K562 (cell line): ENCODE results near the gene FOXN1. TPM values are rescaled to one million over a fixed set of nuclear protein-coding genes. Genes with fewer than 3 reads are reported as not detected.

ENCODE experiments used
- CBFB ChIP-seq: sonication (generic); formaldehyde crosslinking; IDR thresholded peaks from 2 replicates; pipeline ENCODE4 v1.4.0; 2020; ENCODE audit warnings: mild to moderate bottlenecking, missing genetic modification reagents
- CEBPB ChIP-seq: fragments of 450-650 bp; IDR thresholded peaks from 2 replicates; pipeline ENCODE4 v1.6.1; 2016; ENCODE audit warnings: missing genetic modification characterization, missing compliant biosample characterization
- ELF2 ChIP-seq: fragments of 250-450 bp; sonication (Bioruptor Pico); IDR thresholded peaks from 2 replicates; pipeline ENCODE4 v1.5.0; 2021; ENCODE audit warnings: mild to moderate bottlenecking
- POLR2AphosphoS2 ChIP-seq: IDR thresholded peaks from 2 replicates; pipeline ENCODE4 v1.6.1; 2012; ENCODE audit warnings: low read length, improper control_type of control experiment
- PURB ChIP-seq: sonication (generic); formaldehyde crosslinking; IDR thresholded peaks from 2 replicates; pipeline ENCODE4 v1.9.0; 2021; ENCODE audit warnings: low read depth, mild to moderate bottlenecking, missing genetic modification reagents
- SMAD3 ChIP-seq: fragments of 450-650 bp; formaldehyde crosslinking; conservative IDR thresholded peaks from 2 replicates; pipeline ENCODE4 v1.4.0; 2020; ENCODE audit warnings: mild to moderate bottlenecking
- SP1 ChIP-seq: sonication (generic); formaldehyde crosslinking; IDR thresholded peaks from 2 replicates; pipeline ENCODE4 v1.8.1; 2022; ENCODE audit warnings: mild to moderate bottlenecking, missing genetic modification reagents
- ZNF316 ChIP-seq: fragments of 450-650 bp; IDR thresholded peaks from 2 replicates; pipeline ENCODE4 v1.6.1; 2016
- ZNF780A ChIP-seq: fragments of 250-450 bp; sonication (Bioruptor Pico); IDR thresholded peaks from 2 replicates; pipeline ENCODE4 v1.5.0; 2021; ENCODE audit warnings: mild to moderate bottlenecking
- polyA plus RNA-seq, 8 experiments: library from polyadenylated mRNA; depleted of rRNA in 4 of 8; stranded (reverse) in 5 of 8; unstranded in 3 of 8; fragments of >200 nt; fragmentation: Nextera tagmentation in 2 of 8; fragmentation: Illumina TruSeq in 1 of 8; extraction: Ambion mirVana in 2 of 8; extraction: Trizol in 1 of 8; gene quantifications; 2 replicates each; pipeline versions ENCODE4 v1.2.1 to v1.2.3, GENCODE V29; 2011 to 2014; ENCODE audit warnings: inconsistent platforms in 1 of 8, missing spikeins in 1 of 8
- total RNA-seq, 7 experiments: library from RNA; depleted of rRNA in 6 of 7; stranded (reverse); fragments of >200 nt in 6 of 7; fragmentation: Illumina TruSeq in 2 of 7; extraction: Trizol in 2 of 7; gene quantifications; 2 replicates each; pipeline versions ENCODE4 v1.2.1 to v1.2.3, GENCODE V29; 2011 to 2021; ENCODE audit warnings: low replicate concordance in 1 of 7
- TF ChIP-seq, protein P1 (sequence below), 2 experiments: fragments of 250-450 bp in 1 of 2; fragments of 450-650 bp in 1 of 2; sonication (Bioruptor Pico) in 1 of 2; IDR thresholded peaks; 2 replicates each; pipeline versions ENCODE4 v1.6.1 to v1.8.0; 2016 to 2021; ENCODE audit warnings: mild to moderate bottlenecking in 2 of 2, moderate library complexity in 2 of 2, missing compliant biosample characterization in 1 of 2, missing genetic modification characterization in 1 of 2
- TF ChIP-seq, protein P2 (sequence below): fragments of 200-600 bp; sonication (generic); IDR thresholded peaks from one replicate; pipeline ENCODE4 v1.6.1; 2012; ENCODE audit warnings: mild to moderate bottlenecking, low read depth, low read length, inconsistent platforms

The FOXN1 gene
- total and polyA plus RNA-seq, 9 of the 15 experiments (the other 6 are each of a cell fraction or from before 2014, with no cell fraction given) = not detected

DNA sequence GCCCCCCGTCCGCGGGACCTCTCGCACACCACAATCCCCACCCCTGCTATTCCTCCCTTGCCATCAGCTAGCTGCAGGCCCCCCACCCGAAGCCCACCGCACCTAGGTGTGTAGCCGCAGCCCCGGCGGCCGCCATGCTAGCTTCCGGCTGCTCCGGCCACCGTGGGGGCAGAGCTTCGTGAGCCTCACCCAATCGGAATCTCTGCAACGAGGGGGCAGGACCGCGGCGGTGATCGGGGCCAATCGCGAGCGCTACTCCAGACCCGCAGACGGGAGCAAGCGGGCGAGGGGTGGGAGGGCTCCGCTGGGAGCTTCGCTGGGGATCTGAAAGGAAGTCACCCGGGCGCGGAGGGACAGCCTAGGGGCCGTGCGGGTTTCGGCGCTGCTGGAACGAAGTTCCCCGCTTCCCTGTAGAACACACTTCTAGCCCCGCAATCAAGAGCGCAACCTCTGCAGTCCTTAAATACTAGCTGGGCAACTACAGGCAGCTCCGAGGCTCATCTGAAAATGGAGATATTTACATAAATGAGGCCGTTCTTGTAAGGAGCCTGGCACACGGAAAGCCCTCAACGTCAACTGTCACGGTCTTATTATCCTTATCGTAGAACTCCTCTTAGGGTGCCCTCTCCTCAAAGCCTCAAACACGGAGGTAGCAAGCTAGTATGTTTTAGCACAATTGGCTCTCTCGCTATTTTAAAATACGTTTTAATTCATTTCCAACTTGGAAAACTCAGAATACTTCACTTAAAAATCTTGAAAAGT is 65.4 kb downstream of the FOXN1 start, which contains the start of gene PIGS (continued):
- TF ChIP-seq CEBPB (tag) = no peak
- no peak for TF ChIP-seq POLR2AphosphoS2
- no peak for TF ChIP-seq SMAD3 (CRISPR knock-in tag)
- TF ChIP-seq CBFB (CRISPR knock-in tag) = no peak
- TF ChIP-seq ZNF780A (CRISPR knock-in tag) = no peak
- TF ChIP-seq ZNF316 = no peak
- TF ChIP-seq, protein P1, sequence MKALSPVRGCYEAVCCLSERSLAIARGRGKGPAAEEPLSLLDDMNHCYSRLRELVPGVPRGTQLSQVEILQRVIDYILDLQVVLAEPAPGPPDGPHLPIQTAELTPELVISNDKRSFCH (CRISPR knock-in tag; IDR thresholded peaks at IDR 0.05) = no peak
- TF ChIP-seq, protein P1 (tag; IDR thresholded peaks at IDR 0.05) = no peak
- TF ChIP-seq SP1 = 0 out of 2 replicates have a peak, but pooled peaks have one; percentile 5
- no peak for TF ChIP-seq PURB (CRISPR knock-in tag)
- TF ChIP-seq, protein P2, sequence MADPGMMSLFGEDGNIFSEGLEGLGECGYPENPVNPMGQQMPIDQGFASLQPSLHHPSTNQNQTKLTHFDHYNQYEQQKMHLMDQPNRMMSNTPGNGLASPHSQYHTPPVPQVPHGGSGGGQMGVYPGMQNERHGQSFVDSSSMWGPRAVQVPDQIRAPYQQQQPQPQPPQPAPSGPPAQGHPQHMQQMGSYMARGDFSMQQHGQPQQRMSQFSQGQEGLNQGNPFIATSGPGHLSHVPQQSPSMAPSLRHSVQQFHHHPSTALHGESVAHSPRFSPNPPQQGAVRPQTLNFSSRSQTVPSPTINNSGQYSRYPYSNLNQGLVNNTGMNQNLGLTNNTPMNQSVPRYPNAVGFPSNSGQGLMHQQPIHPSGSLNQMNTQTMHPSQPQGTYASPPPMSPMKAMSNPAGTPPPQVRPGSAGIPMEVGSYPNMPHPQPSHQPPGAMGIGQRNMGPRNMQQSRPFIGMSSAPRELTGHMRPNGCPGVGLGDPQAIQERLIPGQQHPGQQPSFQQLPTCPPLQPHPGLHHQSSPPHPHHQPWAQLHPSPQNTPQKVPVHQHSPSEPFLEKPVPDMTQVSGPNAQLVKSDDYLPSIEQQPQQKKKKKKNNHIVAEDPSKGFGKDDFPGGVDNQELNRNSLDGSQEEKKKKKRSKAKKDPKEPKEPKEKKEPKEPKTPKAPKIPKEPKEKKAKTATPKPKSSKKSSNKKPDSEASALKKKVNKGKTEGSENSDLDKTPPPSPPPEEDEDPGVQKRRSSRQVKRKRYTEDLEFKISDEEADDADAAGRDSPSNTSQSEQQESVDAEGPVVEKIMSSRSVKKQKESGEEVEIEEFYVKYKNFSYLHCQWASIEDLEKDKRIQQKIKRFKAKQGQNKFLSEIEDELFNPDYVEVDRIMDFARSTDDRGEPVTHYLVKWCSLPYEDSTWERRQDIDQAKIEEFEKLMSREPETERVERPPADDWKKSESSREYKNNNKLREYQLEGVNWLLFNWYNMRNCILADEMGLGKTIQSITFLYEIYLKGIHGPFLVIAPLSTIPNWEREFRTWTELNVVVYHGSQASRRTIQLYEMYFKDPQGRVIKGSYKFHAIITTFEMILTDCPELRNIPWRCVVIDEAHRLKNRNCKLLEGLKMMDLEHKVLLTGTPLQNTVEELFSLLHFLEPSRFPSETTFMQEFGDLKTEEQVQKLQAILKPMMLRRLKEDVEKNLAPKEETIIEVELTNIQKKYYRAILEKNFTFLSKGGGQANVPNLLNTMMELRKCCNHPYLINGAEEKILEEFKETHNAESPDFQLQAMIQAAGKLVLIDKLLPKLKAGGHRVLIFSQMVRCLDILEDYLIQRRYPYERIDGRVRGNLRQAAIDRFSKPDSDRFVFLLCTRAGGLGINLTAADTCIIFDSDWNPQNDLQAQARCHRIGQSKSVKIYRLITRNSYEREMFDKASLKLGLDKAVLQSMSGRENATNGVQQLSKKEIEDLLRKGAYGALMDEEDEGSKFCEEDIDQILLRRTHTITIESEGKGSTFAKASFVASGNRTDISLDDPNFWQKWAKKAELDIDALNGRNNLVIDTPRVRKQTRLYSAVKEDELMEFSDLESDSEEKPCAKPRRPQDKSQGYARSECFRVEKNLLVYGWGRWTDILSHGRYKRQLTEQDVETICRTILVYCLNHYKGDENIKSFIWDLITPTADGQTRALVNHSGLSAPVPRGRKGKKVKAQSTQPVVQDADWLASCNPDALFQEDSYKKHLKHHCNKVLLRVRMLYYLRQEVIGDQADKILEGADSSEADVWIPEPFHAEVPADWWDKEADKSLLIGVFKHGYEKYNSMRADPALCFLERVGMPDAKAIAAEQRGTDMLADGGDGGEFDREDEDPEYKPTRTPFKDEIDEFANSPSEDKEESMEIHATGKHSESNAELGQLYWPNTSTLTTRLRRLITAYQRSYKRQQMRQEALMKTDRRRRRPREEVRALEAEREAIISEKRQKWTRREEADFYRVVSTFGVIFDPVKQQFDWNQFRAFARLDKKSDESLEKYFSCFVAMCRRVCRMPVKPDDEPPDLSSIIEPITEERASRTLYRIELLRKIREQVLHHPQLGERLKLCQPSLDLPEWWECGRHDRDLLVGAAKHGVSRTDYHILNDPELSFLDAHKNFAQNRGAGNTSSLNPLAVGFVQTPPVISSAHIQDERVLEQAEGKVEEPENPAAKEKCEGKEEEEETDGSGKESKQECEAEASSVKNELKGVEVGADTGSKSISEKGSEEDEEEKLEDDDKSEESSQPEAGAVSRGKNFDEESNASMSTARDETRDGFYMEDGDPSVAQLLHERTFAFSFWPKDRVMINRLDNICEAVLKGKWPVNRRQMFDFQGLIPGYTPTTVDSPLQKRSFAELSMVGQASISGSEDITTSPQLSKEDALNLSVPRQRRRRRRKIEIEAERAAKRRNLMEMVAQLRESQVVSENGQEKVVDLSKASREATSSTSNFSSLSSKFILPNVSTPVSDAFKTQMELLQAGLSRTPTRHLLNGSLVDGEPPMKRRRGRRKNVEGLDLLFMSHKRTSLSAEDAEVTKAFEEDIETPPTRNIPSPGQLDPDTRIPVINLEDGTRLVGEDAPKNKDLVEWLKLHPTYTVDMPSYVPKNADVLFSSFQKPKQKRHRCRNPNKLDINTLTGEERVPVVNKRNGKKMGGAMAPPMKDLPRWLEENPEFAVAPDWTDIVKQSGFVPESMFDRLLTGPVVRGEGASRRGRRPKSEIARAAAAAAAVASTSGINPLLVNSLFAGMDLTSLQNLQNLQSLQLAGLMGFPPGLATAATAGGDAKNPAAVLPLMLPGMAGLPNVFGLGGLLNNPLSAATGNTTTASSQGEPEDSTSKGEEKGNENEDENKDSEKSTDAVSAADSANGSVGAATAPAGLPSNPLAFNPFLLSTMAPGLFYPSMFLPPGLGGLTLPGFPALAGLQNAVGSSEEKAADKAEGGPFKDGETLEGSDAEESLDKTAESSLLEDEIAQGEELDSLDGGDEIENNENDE = no peak
- TF ChIP-seq ELF2 (CRISPR knock-in tag) = peak; percentile 57; the same call in 1 of the 2 replicates
